Measurements from ENCODE around the gene TACC2. TPM values are rescaled to one million over a fixed set of nuclear protein-coding genes. Genes with fewer than 3 reads are reported as not detected.

Gene TACC2
- total RNA-seq, 2 experiments from 2014 or later: not detected

- H3K4me1 Mint-ChIP-seq (ENCODE audit: low read depth): peaks cover 5% of the 10 kb centered on the region
- intact Hi-C loops (cut with DNase I, micrococcal nuclease): no loop called here
- H3K4me3 Mint-ChIP-seq: no peak overlapping the region
- no peaks in the 10 kb centered on the region for H3K36me3 Mint-ChIP-seq (ENCODE audit: low read depth)
- Histone ChIP-seq H3K27me3 (ENCODE audit: control insufficient read depth in 1 of 2, insufficient read depth in 2 of 2, low read length in 2 of 2) (no peaks in the 10 kb centered on the region), H3K4me1 (ENCODE audit: insufficient read depth, low read length) (peaks cover 21% of the 10 kb centered on the region), H3K9me3 (ENCODE audit: control insufficient read depth in 1 of 2, insufficient read depth in 1 of 2, low read length in 2 of 2) (no peaks in the 10 kb centered on the region), H3K27ac (ENCODE audit: low read depth in 1 of 2, low read length in 2 of 2) (no peak overlapping the region), H3K36me3 (ENCODE audit: insufficient read depth, low read length) (no peaks in the 10 kb centered on the region), H3K4me3 (ENCODE audit: low read length) (no peak overlapping the region)
- H3K9me3 Mint-ChIP-seq: no peaks in the 10 kb centered on the region
- CTCF ChIA-PET: interaction anchor here (1.7 kb wide), 1 partner anchor 9 kb away, joined by 4 read pairs; no protein-coding TSS in a partner anchor
- DNase-seq (no peak), ATAC-seq (ENCODE audit: poor library complexity) (no peak)
- H3K27me3 Mint-ChIP-seq: no peaks in the 10 kb centered on the region
- TF ChIP-seq CTCF (IDR thresholded peaks at IDR 0.05): no peak
- POLR2A ChIA-PET: no interaction called here
- H3K27ac Mint-ChIP-seq: no peak overlapping the region
Measured at GRCh38 chr10:122290334-122290733, 301.4 kb downstream of the TACC2 start.

GRCh38 chr10:122290833-122291532 is 302.0 kb downstream of the TACC2 start:
- Mint-ChIP-seq H3K27ac (no peak overlapping the region), H3K4me1 (ENCODE audit: low read depth) (peaks cover 8% of the 10 kb centered on the region), H3K9me3 (no peaks in the 10 kb centered on the region), H3K27me3 (no peaks in the 10 kb centered on the region), H3K36me3 (ENCODE audit: low read depth) (no peaks in the 10 kb centered on the region), H3K4me3 (no peak overlapping the region)
- intact Hi-C loops (cut with DNase I, micrococcal nuclease): no loop called here
- ATAC-seq (ENCODE audit: poor library complexity) (no peak), DNase-seq (no peak)
- Histone ChIP-seq H3K4me1 (ENCODE audit: insufficient read depth, low read length) (peaks cover 24% of the 10 kb centered on the region), H3K27me3 (ENCODE audit: control insufficient read depth in 1 of 2, insufficient read depth in 2 of 2, low read length in 2 of 2) (no peaks in the 10 kb centered on the region), H3K4me3 (ENCODE audit: low read length) (no peak overlapping the region), H3K9me3 (ENCODE audit: control insufficient read depth in 1 of 2, insufficient read depth in 1 of 2, low read length in 2 of 2) (no peaks in the 10 kb centered on the region), H3K27ac (ENCODE audit: low read depth in 1 of 2, low read length in 2 of 2) (no peak overlapping the region), H3K36me3 (ENCODE audit: insufficient read depth, low read length) (no peaks in the 10 kb centered on the region)
- ChIA-PET CTCF (no interaction called here), POLR2A (no interaction called here)
- TF ChIP-seq CTCF (IDR thresholded peaks at IDR 0.05): no peak

DNA sequence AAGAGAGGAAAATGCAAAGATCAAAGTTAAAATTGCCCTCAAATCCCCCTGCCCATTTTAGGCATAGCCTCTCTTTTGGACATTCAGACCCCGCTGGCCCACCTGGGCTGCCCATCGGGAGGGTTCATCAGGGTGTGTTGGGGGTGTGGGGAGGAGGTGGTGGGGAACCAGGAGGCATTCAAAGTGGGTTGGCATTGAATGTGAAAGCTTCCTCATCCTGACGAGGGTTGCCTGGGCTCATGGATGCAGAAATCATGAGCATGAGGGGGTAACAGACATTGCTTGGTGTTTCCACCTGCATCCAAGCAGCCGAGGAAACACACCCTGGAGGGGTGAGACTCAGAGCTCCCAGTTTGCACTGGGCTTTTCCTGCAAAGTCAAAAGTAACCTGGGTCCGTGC is 302.8 kb downstream of the TACC2 start:
- ChIA-PET CTCF (no interaction called here), POLR2A (no interaction called here)
- peaks cover 24% of the 10 kb centered on the region for H3K4me1 ChIP-seq (ENCODE audit: insufficient read depth, low read length)
- DNase-seq: no peak
- no peaks in the 10 kb centered on the region for H3K27me3 ChIP-seq (ENCODE audit: control insufficient read depth in 1 of 2, insufficient read depth in 2 of 2, low read length in 2 of 2)
- Mint-ChIP-seq H3K4me3 (no peak overlapping the region), H3K27ac (no peak overlapping the region), H3K36me3 (ENCODE audit: low read depth) (no peaks in the 10 kb centered on the region), H3K9me3 (no peaks in the 10 kb centered on the region), H3K27me3 (no peaks in the 10 kb centered on the region), H3K4me1 (ENCODE audit: low read depth) (peaks cover 8% of the 10 kb centered on the region)
- no peak for ATAC-seq (ENCODE audit: poor library complexity)
- no peak overlapping the region for H3K27ac ChIP-seq (ENCODE audit: low read depth in 1 of 2, low read length in 2 of 2)
- H3K4me3 ChIP-seq (ENCODE audit: low read length): no peak overlapping the region
- H3K9me3 ChIP-seq (ENCODE audit: control insufficient read depth in 1 of 2, insufficient read depth in 1 of 2, low read length in 2 of 2): no peaks in the 10 kb centered on the region
- intact Hi-C loops (cut with DNase I, micrococcal nuclease): no loop called here
- no peak for TF ChIP-seq CTCF (IDR thresholded peaks at IDR 0.05)
- no peaks in the 10 kb centered on the region for H3K36me3 ChIP-seq (ENCODE audit: insufficient read depth, low read length)
